Keratinocyte (primary cell): Measurements from ENCODE around the gene NPR1.

Experiments used
- EZH2 ChIP-seq: IDR thresholded peaks from one replicate; pipeline ENCODE4 v1.6.1; 2012; ENCODE audit warnings: inconsistent platforms, mild to moderate bottlenecking, low read length, moderate library complexity
- TF ChIP-seq, protein P1 (sequence below), 3 experiments: IDR thresholded peaks in 1 of 3; conservative IDR thresholded peaks in 1 of 3; optimal IDR thresholded peaks in 1 of 3; 2 replicates in 2 of 3; 3 replicates in 1 of 3; pipeline versions ENCODE3 to v1.5.1; 2011; ENCODE audit warnings: low read length in 3 of 3, mild to moderate bottlenecking in 3 of 3, moderate library complexity in 2 of 3, control low read depth in 1 of 3, inconsistent platforms in 1 of 3; ENCODE audit not compliant: insufficient read depth in 2 of 3; ENCODE audit errors: extremely low read depth in 1 of 3

GRCh38 chr1:153685544-153686340, 7.3 kb downstream of the NPR1 start:
- TF ChIP-seq, protein P1, sequence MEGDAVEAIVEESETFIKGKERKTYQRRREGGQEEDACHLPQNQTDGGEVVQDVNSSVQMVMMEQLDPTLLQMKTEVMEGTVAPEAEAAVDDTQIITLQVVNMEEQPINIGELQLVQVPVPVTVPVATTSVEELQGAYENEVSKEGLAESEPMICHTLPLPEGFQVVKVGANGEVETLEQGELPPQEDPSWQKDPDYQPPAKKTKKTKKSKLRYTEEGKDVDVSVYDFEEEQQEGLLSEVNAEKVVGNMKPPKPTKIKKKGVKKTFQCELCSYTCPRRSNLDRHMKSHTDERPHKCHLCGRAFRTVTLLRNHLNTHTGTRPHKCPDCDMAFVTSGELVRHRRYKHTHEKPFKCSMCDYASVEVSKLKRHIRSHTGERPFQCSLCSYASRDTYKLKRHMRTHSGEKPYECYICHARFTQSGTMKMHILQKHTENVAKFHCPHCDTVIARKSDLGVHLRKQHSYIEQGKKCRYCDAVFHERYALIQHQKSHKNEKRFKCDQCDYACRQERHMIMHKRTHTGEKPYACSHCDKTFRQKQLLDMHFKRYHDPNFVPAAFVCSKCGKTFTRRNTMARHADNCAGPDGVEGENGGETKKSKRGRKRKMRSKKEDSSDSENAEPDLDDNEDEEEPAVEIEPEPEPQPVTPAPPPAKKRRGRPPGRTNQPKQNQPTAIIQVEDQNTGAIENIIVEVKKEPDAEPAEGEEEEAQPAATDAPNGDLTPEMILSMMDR (optimal IDR thresholded peaks at IDR 0.05 in 1 of 3, IDR thresholded peaks at IDR 0.05 in 1 of 3, conservative IDR thresholded peaks at IDR 0.05 in 1 of 3; ENCODE audit: extremely low read depth in 1 of 3, insufficient read depth in 2 of 3, low read length in 3 of 3), result no peak
- no peak for TF ChIP-seq EZH2
